ENCODE results near the gene SLAMF8.
A peak's percentile ranks its signal among the peaks of the same experiment; 100 is the strongest.

DNA sequence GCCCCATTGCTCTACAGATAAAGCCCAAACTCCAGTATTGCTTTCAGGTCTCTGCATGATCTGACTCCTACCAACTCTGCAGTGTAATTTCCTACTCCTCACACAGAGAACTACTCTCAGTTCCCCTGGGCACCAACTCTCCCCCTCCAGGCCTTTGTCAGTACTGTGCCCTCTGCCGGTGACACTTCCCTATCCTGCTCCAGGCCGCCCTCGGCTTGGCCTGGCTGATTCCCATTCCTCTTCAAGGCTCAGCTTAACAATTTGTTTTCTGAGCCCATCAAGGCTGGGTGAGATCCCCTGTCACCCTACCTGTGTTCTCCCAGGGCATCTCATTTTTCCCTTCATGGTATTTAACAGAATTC is 2.6 kb downstream of the SLAMF8 start:
- TF ChIP-seq, protein P1, sequence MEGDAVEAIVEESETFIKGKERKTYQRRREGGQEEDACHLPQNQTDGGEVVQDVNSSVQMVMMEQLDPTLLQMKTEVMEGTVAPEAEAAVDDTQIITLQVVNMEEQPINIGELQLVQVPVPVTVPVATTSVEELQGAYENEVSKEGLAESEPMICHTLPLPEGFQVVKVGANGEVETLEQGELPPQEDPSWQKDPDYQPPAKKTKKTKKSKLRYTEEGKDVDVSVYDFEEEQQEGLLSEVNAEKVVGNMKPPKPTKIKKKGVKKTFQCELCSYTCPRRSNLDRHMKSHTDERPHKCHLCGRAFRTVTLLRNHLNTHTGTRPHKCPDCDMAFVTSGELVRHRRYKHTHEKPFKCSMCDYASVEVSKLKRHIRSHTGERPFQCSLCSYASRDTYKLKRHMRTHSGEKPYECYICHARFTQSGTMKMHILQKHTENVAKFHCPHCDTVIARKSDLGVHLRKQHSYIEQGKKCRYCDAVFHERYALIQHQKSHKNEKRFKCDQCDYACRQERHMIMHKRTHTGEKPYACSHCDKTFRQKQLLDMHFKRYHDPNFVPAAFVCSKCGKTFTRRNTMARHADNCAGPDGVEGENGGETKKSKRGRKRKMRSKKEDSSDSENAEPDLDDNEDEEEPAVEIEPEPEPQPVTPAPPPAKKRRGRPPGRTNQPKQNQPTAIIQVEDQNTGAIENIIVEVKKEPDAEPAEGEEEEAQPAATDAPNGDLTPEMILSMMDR (IDR thresholded peaks at IDR 0.05), result peak; percentile 34
- TF ChIP-seq EZH2 (IDR thresholded peaks at IDR 0.05; ENCODE audit: borderline replicate concordance, insufficient read depth, low read depth, low read length, poor library complexity, severe bottlenecking), result no peak
